NB4 (cell line): Measurements from ENCODE around the gene DOC2B.
"Not testable (repeated sequence)": the region's sequence is repeated elsewhere in the genome, so short reads cannot be mapped to it uniquely, and the experiment has no call there.

Source experiments
- CTCF ChIP-seq: IDR thresholded peaks from one replicate; pipeline ENCODE4 v1.5.1; 2012; ENCODE audit warnings: low read depth, low read length
- MAX ChIP-seq: IDR thresholded peaks from 2 replicates; pipeline ENCODE4 v1.6.1; 2011; ENCODE audit warnings: low read depth, low read length
- POLR2A ChIP-seq: IDR thresholded peaks from 2 replicates; pipeline ENCODE4 v1.6.1; 2011; ENCODE audit warnings: mild to moderate bottlenecking; ENCODE audit not compliant: insufficient read length; ENCODE audit errors: extremely low read depth

GRCh38 chr17:139401-140205, 41.8 kb downstream of the DOC2B start:
- TF ChIP-seq CTCF, MAX, POLR2A: not testable (repeated sequence)
